Activated B cell treated with CpG ODN at 0.5 μM for 24 hours (primary cell): ENCODE measurements around the gene PCDHGB2. TPM values are rescaled to one million over a fixed set of nuclear protein-coding genes. Genes with fewer than 3 reads are reported as not detected.
"Not testable (repeated sequence)": the region's sequence is repeated elsewhere in the genome, so short reads cannot be mapped to it uniquely, and the experiment has no call there.

Source experiments
- ATAC-seq: fragments of 200-7000 bp; cut with Tn5 transposase; one replicate; pipeline ENCODE4 v1.10.0; 2021; ENCODE audit warnings: low read depth, mild to moderate bottlenecking, moderate library complexity
- CTCF ChIA-PET: fragments of 350-600 bp; sonication (Branson Sonifier 250); formaldehyde crosslinking; loops from one replicate; lab custom pipeline; 2021; ENCODE audit warnings: antibody characterized with exemption; lab: Charles Lee
- POLR2A ChIA-PET: fragments of 350-600 bp; sonication (Branson Sonifier 250); formaldehyde crosslinking; loops from one replicate; lab custom pipeline; 2021; ENCODE audit warnings: antibody characterized with exemption; lab: Charles Lee
- DNase-seq: peaks from one replicate; pipeline ENCODE4 v3.0.0; 2022
- H3K27ac Mint-ChIP-seq: one replicate; pipeline ENCODE4 v1.8.0; 2020; ENCODE audit warnings: mixed read lengths
- H3K27me3 Mint-ChIP-seq: one replicate; pipeline ENCODE4 v1.8.0; 2021; ENCODE audit warnings: mixed read lengths
- H3K36me3 Mint-ChIP-seq: one replicate; pipeline ENCODE4 v1.8.0; 2021; ENCODE audit warnings: low read depth, mixed read lengths
- H3K4me1 Mint-ChIP-seq: one replicate; pipeline ENCODE4 v1.8.0; 2021; ENCODE audit warnings: mixed read lengths
- H3K4me3 Mint-ChIP-seq: one replicate; pipeline ENCODE4 v1.8.0; 2020; ENCODE audit warnings: mild to moderate bottlenecking, mixed read lengths
- H3K9me3 Mint-ChIP-seq: one replicate; pipeline ENCODE4 v1.8.0; 2020; ENCODE audit warnings: mixed read lengths
- intact Hi-C: fragments of 100-400 bp; cut with micrococcal nuclease; formaldehyde crosslinking; loops from one replicate; pipeline ENCODE4 v1.15.1; 2024
- total RNA-seq: library from RNA; stranded (reverse); gene quantifications from 2 replicates; pipeline ENCODE4 v1.2.3, GENCODE V29; 2022
- TF ChIP-seq, protein P1 (sequence below): fragments of 200-600 bp; IDR thresholded peaks from one replicate; pipeline ENCODE4 v1.8.0; 2022; ENCODE audit warnings: antibody characterized with exemption, mild to moderate bottlenecking

PCDHGB2 gene
- total RNA-seq, 1 donor from 2014 or later, result 2.6 TPM

DNA sequence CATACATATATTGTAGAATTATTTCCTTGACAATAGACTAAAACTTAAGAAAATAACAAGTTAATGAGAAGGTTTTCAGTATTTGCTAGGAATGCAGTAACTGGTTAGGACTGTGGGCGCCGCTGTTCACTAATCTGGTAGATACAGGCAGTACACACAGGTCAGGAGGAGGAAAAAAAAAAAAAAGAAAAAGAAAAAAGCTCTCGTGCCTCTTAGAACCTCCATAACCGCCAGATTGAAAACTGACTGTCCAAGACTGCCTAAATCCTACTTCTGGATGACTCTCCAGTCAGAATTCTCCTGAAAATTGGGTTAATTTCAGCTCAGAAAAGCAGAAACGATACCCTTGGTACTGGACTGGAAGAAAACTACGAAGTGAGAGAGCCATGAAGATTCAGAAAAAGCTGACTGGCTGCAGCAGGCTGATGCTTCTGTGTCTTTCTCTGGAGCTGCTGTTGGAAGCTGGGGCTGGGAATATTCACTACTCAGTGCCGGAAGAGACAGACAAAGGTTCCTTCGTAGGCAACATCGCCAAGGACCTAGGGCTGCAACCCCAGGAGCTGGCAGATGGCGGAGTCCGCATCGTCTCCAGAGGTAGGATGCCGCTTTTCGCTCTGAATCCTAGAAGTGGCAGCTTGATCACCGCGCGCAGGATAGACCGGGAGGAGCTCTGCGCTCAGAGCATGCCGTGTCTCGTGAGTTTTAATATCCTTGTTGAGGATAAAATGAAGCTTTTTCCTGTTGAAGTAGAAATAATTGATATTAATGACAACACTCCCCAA lies 29.3 kb upstream of the PCDHGB2 start, which contains the start of gene PCDHGA1:
PCDHGA1 (plus strand) TSS at position 216 of the 782 bp plus-strand sequence.
- ATAC-seq, result peak; percentile 28
- peak within 1 kb of the TSS; percentile 19 for H3K4me3 Mint-ChIP-seq

DNA sequence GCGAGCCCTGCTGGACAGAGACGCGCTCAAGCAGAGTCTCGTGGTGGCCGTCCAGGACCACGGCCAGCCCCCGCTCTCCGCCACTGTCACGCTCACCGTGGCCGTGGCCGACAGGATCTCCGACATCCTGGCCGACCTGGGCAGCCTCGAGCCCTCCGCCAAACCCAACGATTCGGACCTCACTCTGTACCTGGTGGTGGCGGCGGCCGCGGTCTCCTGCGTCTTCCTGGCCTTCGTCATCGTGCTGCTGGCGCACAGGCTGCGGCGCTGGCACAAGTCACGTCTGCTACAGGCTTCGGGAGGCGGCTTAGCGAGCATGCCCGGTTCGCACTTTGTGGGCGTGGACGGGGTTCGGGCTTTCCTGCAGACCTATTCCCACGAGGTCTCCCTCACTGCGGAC lies 27.2 kb upstream of the PCDHGB2 start:
- H3K27ac Mint-ChIP-seq, H3K4me1 Mint-ChIP-seq, POLR2A ChIA-PET, ATAC-seq, H3K4me3 Mint-ChIP-seq, DNase-seq, intact Hi-C loops: not testable (repeated sequence)
- Mint-ChIP-seq H3K36me3 (peaks cover 12% of the 10 kb centered on the region), H3K27me3 (peaks cover 54% of the 10 kb centered on the region), H3K9me3 (peaks cover 39% of the 10 kb centered on the region)
- CTCF ChIA-PET, result interaction anchor here (0.8 kb wide), 1 partner anchor 37 kb away, joined by 3 read pairs; the partner anchor contains the start of gene PCDHGB3

More for the DNA sequence above, 29.3 kb upstream of the PCDHGB2 start, which contains the start of gene PCDHGA1:
- Mint-ChIP-seq H3K9me3 (peaks cover 40% of the 10 kb centered on the region), H3K36me3 (peaks cover 15% of the 10 kb centered on the region), H3K27me3 (peaks cover 56% of the 10 kb centered on the region), H3K4me1 (peaks cover 12% of the 10 kb centered on the region), H3K27ac (no peak within 1 kb of the TSS)
- intact Hi-C loops, result no loop called here
- TF ChIP-seq, protein P1, sequence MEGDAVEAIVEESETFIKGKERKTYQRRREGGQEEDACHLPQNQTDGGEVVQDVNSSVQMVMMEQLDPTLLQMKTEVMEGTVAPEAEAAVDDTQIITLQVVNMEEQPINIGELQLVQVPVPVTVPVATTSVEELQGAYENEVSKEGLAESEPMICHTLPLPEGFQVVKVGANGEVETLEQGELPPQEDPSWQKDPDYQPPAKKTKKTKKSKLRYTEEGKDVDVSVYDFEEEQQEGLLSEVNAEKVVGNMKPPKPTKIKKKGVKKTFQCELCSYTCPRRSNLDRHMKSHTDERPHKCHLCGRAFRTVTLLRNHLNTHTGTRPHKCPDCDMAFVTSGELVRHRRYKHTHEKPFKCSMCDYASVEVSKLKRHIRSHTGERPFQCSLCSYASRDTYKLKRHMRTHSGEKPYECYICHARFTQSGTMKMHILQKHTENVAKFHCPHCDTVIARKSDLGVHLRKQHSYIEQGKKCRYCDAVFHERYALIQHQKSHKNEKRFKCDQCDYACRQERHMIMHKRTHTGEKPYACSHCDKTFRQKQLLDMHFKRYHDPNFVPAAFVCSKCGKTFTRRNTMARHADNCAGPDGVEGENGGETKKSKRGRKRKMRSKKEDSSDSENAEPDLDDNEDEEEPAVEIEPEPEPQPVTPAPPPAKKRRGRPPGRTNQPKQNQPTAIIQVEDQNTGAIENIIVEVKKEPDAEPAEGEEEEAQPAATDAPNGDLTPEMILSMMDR, result no peak
- ChIA-PET POLR2A (interaction anchor here (1.0 kb wide), 1 partner anchor 10 kb away, joined by 8 read pairs; the partner anchor contains the start of gene TAF7), CTCF (interaction anchor here (1.1 to 1.6 kb wide), 2 partner anchors 10 to 234 kb away, joined by 4 to 6 read pairs; partner anchors contain the start of gene TAF7)
- DNase-seq, result no peak

DNA sequence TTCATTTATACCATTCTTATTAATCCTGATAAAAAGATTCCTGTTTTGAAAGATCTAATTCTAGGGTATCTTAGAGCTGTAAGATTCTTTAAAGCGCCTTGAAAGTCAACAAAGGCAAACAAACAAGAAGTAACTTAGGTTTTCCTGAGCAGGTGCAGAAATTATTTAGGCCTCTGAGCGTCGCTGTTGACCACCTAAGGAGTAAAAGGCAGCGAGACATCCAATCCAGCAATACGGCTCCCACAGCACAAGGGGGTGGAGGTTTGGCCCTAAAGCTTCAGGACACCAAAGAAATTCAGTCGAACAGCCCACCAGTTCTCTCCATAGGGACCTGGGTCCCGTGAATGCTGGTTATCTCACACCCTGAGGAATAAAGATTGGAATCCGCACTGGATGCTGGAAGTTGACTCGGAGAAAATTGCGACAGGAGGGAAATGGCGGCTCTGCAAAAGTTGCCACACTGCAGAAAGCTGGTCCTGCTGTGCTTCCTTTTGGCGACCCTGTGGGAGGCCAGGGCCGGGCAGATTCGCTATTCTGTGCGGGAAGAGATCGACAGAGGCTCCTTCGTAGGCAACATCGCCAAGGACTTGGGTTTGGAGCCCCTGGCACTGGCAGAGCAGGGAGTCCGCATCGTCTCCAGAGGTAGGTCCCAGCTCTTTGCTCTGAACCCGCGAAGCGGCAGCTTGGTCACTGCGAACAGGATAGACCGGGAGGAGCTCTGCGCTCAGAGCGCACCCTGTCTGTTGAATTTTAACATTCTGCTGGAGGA lies 21.1 kb upstream of the PCDHGB2 start, which contains the start of gene PCDHGA2:
PCDHGA2 (plus strand) TSS at position 223 of the 769 bp plus-strand sequence.
- H3K4me3 Mint-ChIP-seq, result no peak within 1 kb of the TSS
- ATAC-seq, result no peak
- intact Hi-C loops, result no loop called here
- POLR2A ChIA-PET, result no interaction called here
- H3K27me3 Mint-ChIP-seq, result peaks cover 60% of the 10 kb centered on the region
- TF ChIP-seq, protein P1, result no peak
- peaks cover 45% of the 10 kb centered on the region for H3K9me3 Mint-ChIP-seq
- DNase-seq, result no peak
- H3K27ac Mint-ChIP-seq, result no peak within 1 kb of the TSS
- H3K36me3 Mint-ChIP-seq, result peaks cover 10% of the 10 kb centered on the region
- CTCF ChIA-PET, result no interaction called here
- peaks cover 2% of the 10 kb centered on the region for H3K4me1 Mint-ChIP-seq

DNA sequence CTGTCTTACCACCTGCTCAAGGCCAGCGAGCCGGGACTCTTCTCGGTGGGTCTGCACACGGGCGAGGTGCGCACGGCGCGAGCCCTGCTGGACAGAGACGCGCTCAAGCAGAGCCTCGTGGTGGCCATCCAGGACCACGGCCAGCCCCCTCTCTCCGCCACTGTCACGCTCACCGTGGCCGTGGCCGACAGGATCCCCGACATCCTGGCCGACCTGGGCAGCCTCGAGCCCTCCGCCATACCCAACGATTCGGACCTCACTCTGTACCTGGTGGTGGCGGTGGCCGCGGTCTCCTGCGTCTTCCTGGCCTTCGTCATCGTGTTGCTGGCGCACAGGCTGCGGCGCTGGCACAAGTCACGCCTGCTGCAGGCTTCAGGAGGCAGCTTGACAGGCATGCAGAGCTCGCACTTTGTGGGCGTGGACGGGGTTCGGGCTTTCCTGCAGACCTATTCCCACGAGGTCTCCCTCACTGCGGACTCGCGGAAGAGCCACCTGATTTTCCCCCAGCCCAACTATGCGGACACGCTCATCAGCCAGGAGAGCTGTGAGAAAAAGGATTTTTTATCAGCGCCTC lies 18.9 kb upstream of the PCDHGB2 start:
- CTCF ChIA-PET, intact Hi-C loops, H3K4me3 Mint-ChIP-seq, H3K36me3 Mint-ChIP-seq, DNase-seq, ATAC-seq, H3K4me1 Mint-ChIP-seq, H3K27ac Mint-ChIP-seq, POLR2A ChIA-PET: not testable (repeated sequence)
- Mint-ChIP-seq H3K9me3 (peaks cover 41% of the 10 kb centered on the region), H3K27me3 (peaks cover 61% of the 10 kb centered on the region)

DNA sequence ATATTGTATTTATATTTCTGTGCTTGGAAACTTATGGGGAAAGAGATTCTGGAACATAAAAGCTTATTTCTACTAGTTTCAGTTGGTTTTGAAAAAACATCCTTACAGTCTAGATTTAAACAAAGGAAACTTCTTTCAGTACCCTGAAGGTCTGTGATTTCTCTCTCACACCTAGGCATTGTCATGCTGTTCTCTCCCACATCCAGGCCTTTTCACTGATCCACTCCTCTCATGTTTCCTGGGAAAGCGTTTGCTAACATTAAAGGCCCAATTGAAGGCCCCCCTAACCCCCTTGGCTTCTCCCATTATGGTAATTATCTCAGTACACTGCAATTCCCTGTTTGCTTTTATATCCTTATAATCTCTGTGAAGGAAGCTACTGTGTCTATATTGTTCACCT lies 17.0 kb upstream of the PCDHGB2 start:
- DNase-seq, result no peak
- peaks cover 4% of the 10 kb centered on the region for H3K36me3 Mint-ChIP-seq

More for the DNA sequence above, 17.0 kb upstream of the PCDHGB2 start:
- intact Hi-C loops, result no loop called here
- ChIA-PET POLR2A (no interaction called here), CTCF (no interaction called here)
- ATAC-seq, result no peak
- Mint-ChIP-seq H3K4me3 (no peak overlapping the region), H3K4me1 (no peaks in the 10 kb centered on the region), H3K9me3 (peaks cover 35% of the 10 kb centered on the region), H3K27ac (no peak overlapping the region), H3K27me3 (peaks cover 52% of the 10 kb centered on the region)
- TF ChIP-seq, protein P1, result no peak
